Suprapubic skin (tissue), 3 donors: ENCODE results near the gene PPIF.

Experiments
- CTCF ChIP-seq, 2 donors: fragments of 200-600 bp in 1 of 2; fragments of 450-650 bp in 1 of 2; sonication (generic) in 1 of 2; IDR thresholded peaks; one replicate each; pipeline ENCODE4 v1.5.1; 2016 to 2019; ENCODE audit warnings: antibody characterized with exemption in 2 of 2, mild to moderate bottlenecking in 1 of 2, moderate library complexity in 1 of 2
- EP300 ChIP-seq: sonication (generic); formaldehyde crosslinking; IDR thresholded peaks from one replicate; pipeline ENCODE4 v1.6.1; 2017; ENCODE audit warnings: antibody characterized with exemption

GRCh38 chr10:79376751-79377556 lies 29.7 kb downstream of the PPIF start:
- no peak for TF ChIP-seq CTCF (IDR thresholded peaks at IDR 0.05)
- no peak for TF ChIP-seq EP300
